ENCODE results near the gene CTSW. TPM values are rescaled to one million over a fixed set of nuclear protein-coding genes. Genes with fewer than 3 reads are reported as not detected.

Gene CTSW
- total and polyA plus RNA-seq, 12 donors = 0.17 to 7.9 (median 0.55) TPM; not detected in 1

DNA sequence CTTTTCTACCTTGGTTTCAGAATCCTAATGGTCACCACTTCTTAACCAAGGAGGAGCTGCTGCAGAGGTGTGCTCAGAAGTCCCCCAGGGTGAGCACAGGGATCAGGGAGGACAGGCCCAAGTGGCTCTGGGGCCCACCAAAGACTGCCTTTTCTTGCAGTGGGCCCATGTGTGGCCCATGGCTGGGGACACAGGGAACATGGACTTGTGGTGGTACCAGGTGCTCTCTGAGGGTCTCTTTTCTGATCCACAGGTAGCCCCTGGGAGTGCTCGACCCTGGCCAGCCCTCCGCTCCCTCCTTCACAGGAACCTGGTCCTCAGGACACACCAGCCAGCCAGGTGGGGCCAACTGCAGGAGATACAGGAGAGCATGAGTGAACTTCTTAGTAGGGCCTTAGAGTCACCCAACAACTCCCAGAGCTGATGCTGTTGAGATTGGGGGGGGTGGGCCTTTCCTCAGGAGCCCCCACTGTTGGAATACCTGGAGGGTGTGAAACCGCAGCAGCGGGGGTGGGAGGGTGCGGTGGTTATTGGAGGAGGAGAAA, 17.4 kb upstream of the CTSW start:
- no peak overlapping the region for H3K4me3 ChIP-seq
- H3K27ac ChIP-seq = peak overlapping the region in 3 of 10 donors; percentile 10 to 99 (median 98)
- H3K9me3 ChIP-seq = no peaks in the 10 kb centered on the region
- peaks cover 5 to 38% (median 32%) of the 10 kb centered on the region in 9 donors for H3K4me1 ChIP-seq
- TF ChIP-seq, protein P1, sequence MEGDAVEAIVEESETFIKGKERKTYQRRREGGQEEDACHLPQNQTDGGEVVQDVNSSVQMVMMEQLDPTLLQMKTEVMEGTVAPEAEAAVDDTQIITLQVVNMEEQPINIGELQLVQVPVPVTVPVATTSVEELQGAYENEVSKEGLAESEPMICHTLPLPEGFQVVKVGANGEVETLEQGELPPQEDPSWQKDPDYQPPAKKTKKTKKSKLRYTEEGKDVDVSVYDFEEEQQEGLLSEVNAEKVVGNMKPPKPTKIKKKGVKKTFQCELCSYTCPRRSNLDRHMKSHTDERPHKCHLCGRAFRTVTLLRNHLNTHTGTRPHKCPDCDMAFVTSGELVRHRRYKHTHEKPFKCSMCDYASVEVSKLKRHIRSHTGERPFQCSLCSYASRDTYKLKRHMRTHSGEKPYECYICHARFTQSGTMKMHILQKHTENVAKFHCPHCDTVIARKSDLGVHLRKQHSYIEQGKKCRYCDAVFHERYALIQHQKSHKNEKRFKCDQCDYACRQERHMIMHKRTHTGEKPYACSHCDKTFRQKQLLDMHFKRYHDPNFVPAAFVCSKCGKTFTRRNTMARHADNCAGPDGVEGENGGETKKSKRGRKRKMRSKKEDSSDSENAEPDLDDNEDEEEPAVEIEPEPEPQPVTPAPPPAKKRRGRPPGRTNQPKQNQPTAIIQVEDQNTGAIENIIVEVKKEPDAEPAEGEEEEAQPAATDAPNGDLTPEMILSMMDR (IDR thresholded peaks at IDR 0.05) = no peak
- WGBS, 2 donors = 74 to 84% methylated on average over 5 of the region's 5 CpGs
- H3K27me3 ChIP-seq = no peaks in the 10 kb centered on the region
- ATAC-seq = no peak
- H3K36me3 ChIP-seq = peaks cover 0 to 60% (median 46%) of the 10 kb centered on the region in 9 donors
- DNase-seq = peak in 1 of 2 donors; percentile 5
- intact Hi-C loops (cut with DNase I) = no loop called here

DNA sequence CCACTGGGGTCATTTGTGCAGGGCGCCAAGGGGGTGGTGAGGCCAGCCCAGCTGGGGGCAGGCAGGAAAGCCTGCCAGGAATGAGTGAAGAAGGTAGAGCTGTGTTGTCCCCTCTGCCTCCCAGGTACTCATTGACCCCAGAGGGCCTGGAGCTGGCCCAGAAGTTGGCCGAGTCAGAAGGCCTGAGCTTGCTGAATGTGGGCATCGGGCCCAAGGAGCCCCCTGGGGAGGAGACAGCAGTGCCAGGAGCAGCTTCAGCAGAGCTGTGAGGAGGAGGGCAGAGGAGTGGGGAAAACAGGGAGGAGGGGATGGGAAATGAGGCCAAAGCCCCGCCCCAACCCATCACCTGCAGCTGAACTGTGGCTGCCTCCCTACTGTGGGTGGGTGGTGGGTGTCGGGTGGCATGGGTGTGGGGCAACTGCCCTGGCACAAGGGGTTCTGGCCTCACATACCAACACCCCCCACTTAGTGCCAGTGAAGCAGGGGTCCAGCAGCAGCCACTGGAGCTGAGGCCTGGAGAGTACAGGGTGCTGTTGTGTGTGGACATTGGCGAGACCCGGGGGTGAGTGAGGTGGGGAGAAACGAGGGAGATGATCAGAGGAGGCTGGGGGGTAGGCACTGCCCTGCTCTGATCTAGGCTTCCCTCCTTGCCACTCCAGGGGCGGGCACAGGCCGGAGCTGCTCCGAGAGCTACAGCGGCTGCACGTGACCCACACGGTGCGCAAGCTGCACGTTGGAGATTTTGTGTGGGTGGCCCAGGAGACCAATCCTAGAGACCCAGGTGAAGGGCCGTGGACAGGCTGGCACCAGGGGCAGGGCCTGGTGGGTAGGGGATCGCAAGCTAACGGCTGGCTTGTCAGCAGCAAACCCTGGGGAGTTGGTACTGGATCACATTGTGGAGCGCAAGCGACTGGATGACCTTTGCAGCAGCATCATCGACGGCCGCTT, 16.4 kb upstream of the CTSW start:
- peaks cover 5 to 39% (median 32%) of the 10 kb centered on the region in 9 donors for H3K4me1 ChIP-seq
- 86 to 88% methylated on average over 24 of the region's 24 CpGs for WGBS, 2 donors
- intact Hi-C loops (cut with DNase I) = no loop called here
- no peaks in the 10 kb centered on the region for H3K27me3 ChIP-seq
- peak overlapping the region in 1 of 10 donors; percentile 99 for H3K27ac ChIP-seq
- peaks cover 0 to 69% (median 55%) of the 10 kb centered on the region in 9 donors for H3K36me3 ChIP-seq
- no peaks in the 10 kb centered on the region for H3K9me3 ChIP-seq
- H3K4me3 ChIP-seq = no peak overlapping the region
- ATAC-seq = no peak
- peak in 1 of 2 donors; percentile 5 for DNase-seq
- TF ChIP-seq, protein P1 (IDR thresholded peaks at IDR 0.05) = no peak

GRCh38 chr11:65863889-65864705, 15.5 kb upstream of the CTSW start:
- Histone ChIP-seq H3K36me3 (peaks cover 0 to 78% (median 59%) of the 10 kb centered on the region in 9 donors), H3K27ac (no peak overlapping the region), H3K27me3 (no peaks in the 10 kb centered on the region), H3K4me3 (no peak overlapping the region), H3K4me1 (peaks cover 2 to 30% (median 26%) of the 10 kb centered on the region in 9 donors), H3K9me3 (no peaks in the 10 kb centered on the region)
- intact Hi-C loops (cut with DNase I) = no loop called here
- ATAC-seq (no peak), DNase-seq (peak in 1 of 2 donors; percentile 3)
- TF ChIP-seq, protein P1 (IDR thresholded peaks at IDR 0.05) = no peak
- WGBS, 2 donors = 79 to 84% methylated on average over 12 of the region's 12 CpGs
